GM18907 (cell line): ENCODE data around the gene MAZ.
"Not testable (repeated sequence)": the region's sequence is repeated elsewhere in the genome, so short reads cannot be mapped to it uniquely, and the experiment has no call there.

Experiments used
- ATAC-seq: cut with Tn5 transposase; IDR thresholded peaks from one replicate; pipeline ENCODE4 v1.9.1; 2021; ENCODE audit warnings: mild to moderate bottlenecking, moderate library complexity; ENCODE audit not compliant: unreplicated experiment

MAZ gene

GRCh38 chr16:29821643-29822115 is 15.3 kb downstream of the MAZ start:
- ATAC-seq: no peak

- no peak for ATAC-seq
These were observed 18.3 kb downstream of the MAZ start for GRCh38 chr16:29824589-29825144.

- no peak for ATAC-seq
These were observed 19.1 kb downstream of the MAZ start for GRCh38 chr16:29825145-29826044.

- no peak for ATAC-seq
These were observed 20.0 kb downstream of the MAZ start for GRCh38 chr16:29826342-29826695.

GRCh38 chr16:29830774-29831173 is 24.4 kb downstream of the MAZ start:
- no peak for ATAC-seq

GRCh38 chr16:29831490-29831889 is 25.2 kb downstream of the MAZ start:
- ATAC-seq: no peak

GRCh38 chr16:29833219-29833618 is 26.9 kb downstream of the MAZ start:
- ATAC-seq: not testable (repeated sequence)

GRCh38 chr16:29834079-29834478 is 27.8 kb downstream of the MAZ start:
- ATAC-seq: no peak

GRCh38 chr16:29835926-29836325 is 29.6 kb downstream of the MAZ start:
- ATAC-seq: no peak

GRCh38 chr16:29836623-29837022 is 30.3 kb downstream of the MAZ start:
- ATAC-seq: no peak

- ATAC-seq: no peak
These were observed 31.5 kb downstream of the MAZ start for GRCh38 chr16:29837841-29838240.

- ATAC-seq: no peak
These were observed 33.5 kb downstream of the MAZ start for GRCh38 chr16:29839822-29840221.

GRCh38 chr16:29840240-29840639 is 33.9 kb downstream of the MAZ start:
- no peak for ATAC-seq

GRCh38 chr16:29841631-29842030 is 35.3 kb downstream of the MAZ start:
- no peak for ATAC-seq

- no peak for ATAC-seq
These were observed 36.5 kb downstream of the MAZ start for GRCh38 chr16:29842732-29843346.

- ATAC-seq: no peak
These were observed 37.6 kb downstream of the MAZ start for GRCh38 chr16:29843931-29844330.

GRCh38 chr16:29844575-29845331 is 38.4 kb downstream of the MAZ start:
- no peak for ATAC-seq

- ATAC-seq: no peak
These were observed 39.3 kb downstream of the MAZ start for GRCh38 chr16:29845656-29846055.

- ATAC-seq: no peak
These were observed 42.3 kb downstream of the MAZ start for GRCh38 chr16:29848420-29849297.

- ATAC-seq: no peak
These were observed 43.2 kb downstream of the MAZ start for GRCh38 chr16:29849505-29849904.
